ENCODE results near the gene AIG1.

AIG1 gene

GRCh38 chr6:143376375-143376774 lies 315.7 kb downstream of the AIG1 start:
- Histone ChIP-seq H3K27me3 (ENCODE audit: insufficient read depth, low read depth, severe bottlenecking) (no peaks in the 10 kb centered on the region), H3K9me3 (ENCODE audit: severe bottlenecking) (peaks cover 2% of the 10 kb centered on the region), H3K27ac (no peak overlapping the region), H3K36me3 (no peaks in the 10 kb centered on the region), H3K4me3 (ENCODE audit: low read depth, low read length) (no peak overlapping the region)
- no peak for TF ChIP-seq CTCF (IDR thresholded peaks at IDR 0.05; ENCODE audit: low read depth, low read length)
- no peak for DNase-seq

- H3K27ac ChIP-seq, result no peak overlapping the region
- peaks cover 2% of the 10 kb centered on the region for H3K9me3 ChIP-seq (ENCODE audit: severe bottlenecking)
These were observed 316.2 kb downstream of the AIG1 start for GRCh38 chr6:143376861-143377260.

GRCh38 chr6:143385636-143386035 lies 324.9 kb downstream of the AIG1 start:
- Histone ChIP-seq H3K36me3 (no peaks in the 10 kb centered on the region), H3K27ac (no peak overlapping the region), H3K4me3 (ENCODE audit: low read depth, low read length) (no peak overlapping the region), H3K27me3 (ENCODE audit: insufficient read depth, low read depth, severe bottlenecking) (no peaks in the 10 kb centered on the region), H3K9me3 (ENCODE audit: severe bottlenecking) (no peaks in the 10 kb centered on the region)
- no peak for TF ChIP-seq CTCF (IDR thresholded peaks at IDR 0.05; ENCODE audit: low read depth, low read length)
- no peak for DNase-seq

More at GRCh38 chr6:143376861-143377260, 316.2 kb downstream of the AIG1 start:
- no peak for DNase-seq
- no peaks in the 10 kb centered on the region for H3K36me3 ChIP-seq
- H3K4me3 ChIP-seq (ENCODE audit: low read depth, low read length), result no peak overlapping the region
- H3K27me3 ChIP-seq (ENCODE audit: insufficient read depth, low read depth, severe bottlenecking), result no peaks in the 10 kb centered on the region
- TF ChIP-seq CTCF (IDR thresholded peaks at IDR 0.05; ENCODE audit: low read depth, low read length), result no peak

- no peaks in the 10 kb centered on the region for H3K36me3 ChIP-seq
- no peaks in the 10 kb centered on the region for H3K9me3 ChIP-seq (ENCODE audit: severe bottlenecking)
- H3K4me3 ChIP-seq (ENCODE audit: low read depth, low read length), result no peak overlapping the region
- H3K27me3 ChIP-seq (ENCODE audit: insufficient read depth, low read depth, severe bottlenecking), result no peaks in the 10 kb centered on the region
- DNase-seq, result no peak
- H3K27ac ChIP-seq, result no peak overlapping the region
- TF ChIP-seq CTCF (IDR thresholded peaks at IDR 0.05; ENCODE audit: low read depth, low read length), result no peak
These were observed 329.6 kb downstream of the AIG1 start for GRCh38 chr6:143390278-143390677.

All from WERI-Rb-1 (cell line).